ENCODE measurements around the gene DYNLT2B.
A peak's percentile ranks its signal among the peaks of the same experiment; 100 is the strongest.
"Not testable (repeated sequence)": the region's sequence is repeated elsewhere in the genome, so short reads cannot be mapped to it uniquely, and the experiment has no call there.

DYNLT2B gene

GRCh38 chr3:196317687-196318467, at the start of gene DYNLT2B:
Gene DYNLT2B (minus strand): TSS chr3:196318240. CDS start chr3:196318152, 88 bp downstream.
- Histone ChIP-seq H3K4me3 (ENCODE audit: low read length) (peak within 1 kb of the TSS; percentile 95), H3K4me1 (ENCODE audit: insufficient read depth, low read length) (peaks cover 4% of the 10 kb centered on the region), H3K27me3 (ENCODE audit: insufficient read depth, low read length) (no peaks in the 10 kb centered on the region), H2AFZ (ENCODE audit: low read depth, low read length) (peak within 1 kb of the TSS; percentile 66), H3K36me3 (ENCODE audit: insufficient read depth, low read length) (peaks cover 5% of the 10 kb centered on the region), H3K9me3 (ENCODE audit: low read length) (no peaks in the 10 kb centered on the region)

- Histone ChIP-seq H3K4me3 (ENCODE audit: low read length) (no peak overlapping the region), H3K9me3 (ENCODE audit: low read length) (no peaks in the 10 kb centered on the region), H3K4me1 (ENCODE audit: insufficient read depth, low read length) (no peaks in the 10 kb centered on the region), H2AFZ (ENCODE audit: low read depth, low read length) (no peak overlapping the region), H3K36me3 (ENCODE audit: insufficient read depth, low read length) (peaks cover 71% of the 10 kb centered on the region), H3K27me3 (ENCODE audit: insufficient read depth, low read length) (no peaks in the 10 kb centered on the region)
Measured at GRCh38 chr3:196365736-196366135, 47.7 kb upstream of the DYNLT2B start.

- H3K27me3 ChIP-seq (ENCODE audit: insufficient read depth, low read length) = no peaks in the 10 kb centered on the region
- H3K4me1 ChIP-seq (ENCODE audit: insufficient read depth, low read length) = no peaks in the 10 kb centered on the region
- no peak overlapping the region for H3K4me3 ChIP-seq (ENCODE audit: low read length)
- no peaks in the 10 kb centered on the region for H3K9me3 ChIP-seq (ENCODE audit: low read length)
- H2AFZ ChIP-seq (ENCODE audit: low read depth, low read length) = no peak overlapping the region
- peaks cover 82% of the 10 kb centered on the region for H3K36me3 ChIP-seq (ENCODE audit: insufficient read depth, low read length)
Measured at GRCh38 chr3:196360586-196360985, 42.5 kb upstream of the DYNLT2B start.

GRCh38 chr3:196358540-196358939, 40.5 kb upstream of the DYNLT2B start:
- H2AFZ ChIP-seq (ENCODE audit: low read depth, low read length); H3K4me3 ChIP-seq (ENCODE audit: low read length); H3K4me1 ChIP-seq (ENCODE audit: insufficient read depth, low read length); H3K9me3 ChIP-seq (ENCODE audit: low read length); H3K27me3 ChIP-seq (ENCODE audit: insufficient read depth, low read length): not testable (repeated sequence)
- H3K36me3 ChIP-seq (ENCODE audit: insufficient read depth, low read length) = peaks cover 89% of the 10 kb centered on the region

GRCh38 chr3:196357905-196358304, 39.9 kb upstream of the DYNLT2B start:
- Histone ChIP-seq H3K4me3 (ENCODE audit: low read length) (no peak overlapping the region), H3K4me1 (ENCODE audit: insufficient read depth, low read length) (no peaks in the 10 kb centered on the region), H3K36me3 (ENCODE audit: insufficient read depth, low read length) (peaks cover 90% of the 10 kb centered on the region), H3K27me3 (ENCODE audit: insufficient read depth, low read length) (no peaks in the 10 kb centered on the region), H3K9me3 (ENCODE audit: low read length) (no peaks in the 10 kb centered on the region), H2AFZ (ENCODE audit: low read depth, low read length) (no peak overlapping the region)

- Histone ChIP-seq H3K4me3 (ENCODE audit: low read length) (no peak overlapping the region), H3K9me3 (ENCODE audit: low read length) (no peaks in the 10 kb centered on the region), H3K4me1 (ENCODE audit: insufficient read depth, low read length) (no peaks in the 10 kb centered on the region), H2AFZ (ENCODE audit: low read depth, low read length) (no peak overlapping the region), H3K27me3 (ENCODE audit: insufficient read depth, low read length) (no peaks in the 10 kb centered on the region), H3K36me3 (ENCODE audit: insufficient read depth, low read length) (peaks cover 86% of the 10 kb centered on the region)
Measured at GRCh38 chr3:196356556-196356955, 38.5 kb upstream of the DYNLT2B start.

GRCh38 chr3:196355668-196356067, 37.6 kb upstream of the DYNLT2B start:
- Histone ChIP-seq H3K27me3 (ENCODE audit: insufficient read depth, low read length) (no peaks in the 10 kb centered on the region), H3K36me3 (ENCODE audit: insufficient read depth, low read length) (peaks cover 82% of the 10 kb centered on the region), H3K9me3 (ENCODE audit: low read length) (no peaks in the 10 kb centered on the region), H3K4me1 (ENCODE audit: insufficient read depth, low read length) (no peaks in the 10 kb centered on the region), H3K4me3 (ENCODE audit: low read length) (no peak overlapping the region), H2AFZ (ENCODE audit: low read depth, low read length) (no peak overlapping the region)

GRCh38 chr3:196354132-196354531, 36.1 kb upstream of the DYNLT2B start:
- H2AFZ ChIP-seq (ENCODE audit: low read depth, low read length) = no peak overlapping the region
- H3K4me3 ChIP-seq (ENCODE audit: low read length) = no peak overlapping the region
- H3K27me3 ChIP-seq (ENCODE audit: insufficient read depth, low read length) = no peaks in the 10 kb centered on the region
- H3K4me1 ChIP-seq (ENCODE audit: insufficient read depth, low read length) = no peaks in the 10 kb centered on the region
- H3K36me3 ChIP-seq (ENCODE audit: insufficient read depth, low read length) = peaks cover 78% of the 10 kb centered on the region
- peaks cover 2% of the 10 kb centered on the region for H3K9me3 ChIP-seq (ENCODE audit: low read length)

GRCh38 chr3:196351541-196351940, 33.5 kb upstream of the DYNLT2B start:
- no peak overlapping the region for H3K4me3 ChIP-seq (ENCODE audit: low read length)
- no peaks in the 10 kb centered on the region for H3K27me3 ChIP-seq (ENCODE audit: insufficient read depth, low read length)
- H3K9me3 ChIP-seq (ENCODE audit: low read length) = peaks cover 2% of the 10 kb centered on the region
- H3K36me3 ChIP-seq (ENCODE audit: insufficient read depth, low read length) = peaks cover 67% of the 10 kb centered on the region
- H2AFZ ChIP-seq (ENCODE audit: low read depth, low read length) = no peak overlapping the region
- no peaks in the 10 kb centered on the region for H3K4me1 ChIP-seq (ENCODE audit: insufficient read depth, low read length)

- peaks cover 55% of the 10 kb centered on the region for H3K36me3 ChIP-seq (ENCODE audit: insufficient read depth, low read length)
- H2AFZ ChIP-seq (ENCODE audit: low read depth, low read length) = no peak overlapping the region
- no peaks in the 10 kb centered on the region for H3K27me3 ChIP-seq (ENCODE audit: insufficient read depth, low read length)
- H3K4me1 ChIP-seq (ENCODE audit: insufficient read depth, low read length) = no peaks in the 10 kb centered on the region
- H3K4me3 ChIP-seq (ENCODE audit: low read length) = no peak overlapping the region
- peaks cover 2% of the 10 kb centered on the region for H3K9me3 ChIP-seq (ENCODE audit: low read length)
Measured at GRCh38 chr3:196350067-196350466, 32.0 kb upstream of the DYNLT2B start.

GRCh38 chr3:196348698-196349097, 30.7 kb upstream of the DYNLT2B start:
- Histone ChIP-seq H2AFZ (ENCODE audit: low read depth, low read length) (no peak overlapping the region), H3K27me3 (ENCODE audit: insufficient read depth, low read length) (no peaks in the 10 kb centered on the region), H3K4me1 (ENCODE audit: insufficient read depth, low read length) (no peaks in the 10 kb centered on the region), H3K9me3 (ENCODE audit: low read length) (peaks cover 2% of the 10 kb centered on the region), H3K4me3 (ENCODE audit: low read length) (no peak overlapping the region), H3K36me3 (ENCODE audit: insufficient read depth, low read length) (peaks cover 45% of the 10 kb centered on the region)

GRCh38 chr3:196344663-196345062, 26.6 kb upstream of the DYNLT2B start:
- no peaks in the 10 kb centered on the region for H3K27me3 ChIP-seq (ENCODE audit: insufficient read depth, low read length)
- H2AFZ ChIP-seq (ENCODE audit: low read depth, low read length) = no peak overlapping the region
- H3K4me3 ChIP-seq (ENCODE audit: low read length) = no peak overlapping the region
- H3K9me3 ChIP-seq (ENCODE audit: low read length) = peaks cover 4% of the 10 kb centered on the region
- H3K36me3 ChIP-seq (ENCODE audit: insufficient read depth, low read length) = peaks cover 20% of the 10 kb centered on the region
- H3K4me1 ChIP-seq (ENCODE audit: insufficient read depth, low read length) = no peaks in the 10 kb centered on the region

- not testable (repeated sequence) for H2AFZ ChIP-seq (ENCODE audit: low read depth, low read length); H3K4me3 ChIP-seq (ENCODE audit: low read length); H3K4me1 ChIP-seq (ENCODE audit: insufficient read depth, low read length); H3K9me3 ChIP-seq (ENCODE audit: low read length); H3K27me3 ChIP-seq (ENCODE audit: insufficient read depth, low read length)
- peaks cover 13% of the 10 kb centered on the region for H3K36me3 ChIP-seq (ENCODE audit: insufficient read depth, low read length)
Measured at GRCh38 chr3:196343917-196344316, 25.9 kb upstream of the DYNLT2B start.

- Histone ChIP-seq H3K36me3 (ENCODE audit: insufficient read depth, low read length) (no peaks in the 10 kb centered on the region), H3K27me3 (ENCODE audit: insufficient read depth, low read length) (no peaks in the 10 kb centered on the region)
Measured at GRCh38 chr3:196341137-196341536, 23.1 kb upstream of the DYNLT2B start.

More at GRCh38 chr3:196341137-196341536, 23.1 kb upstream of the DYNLT2B start:
- no peaks in the 10 kb centered on the region for H3K4me1 ChIP-seq (ENCODE audit: insufficient read depth, low read length)
- H3K9me3 ChIP-seq (ENCODE audit: low read length) = peaks cover 2% of the 10 kb centered on the region
- no peak overlapping the region for H2AFZ ChIP-seq (ENCODE audit: low read depth, low read length)
- no peak overlapping the region for H3K4me3 ChIP-seq (ENCODE audit: low read length)
